Measurements from ENCODE around the gene SMOC2. TPM values are rescaled to one million over a fixed set of nuclear protein-coding genes. Genes with fewer than 3 reads are reported as not detected.
"Not testable (repeated sequence)": the region's sequence is repeated elsewhere in the genome, so short reads cannot be mapped to it uniquely, and the experiment has no call there.

The SMOC2 gene
- total and polyA plus RNA-seq, 7 donors: 12.3 to 90.3 (median 22.8) TPM

DNA sequence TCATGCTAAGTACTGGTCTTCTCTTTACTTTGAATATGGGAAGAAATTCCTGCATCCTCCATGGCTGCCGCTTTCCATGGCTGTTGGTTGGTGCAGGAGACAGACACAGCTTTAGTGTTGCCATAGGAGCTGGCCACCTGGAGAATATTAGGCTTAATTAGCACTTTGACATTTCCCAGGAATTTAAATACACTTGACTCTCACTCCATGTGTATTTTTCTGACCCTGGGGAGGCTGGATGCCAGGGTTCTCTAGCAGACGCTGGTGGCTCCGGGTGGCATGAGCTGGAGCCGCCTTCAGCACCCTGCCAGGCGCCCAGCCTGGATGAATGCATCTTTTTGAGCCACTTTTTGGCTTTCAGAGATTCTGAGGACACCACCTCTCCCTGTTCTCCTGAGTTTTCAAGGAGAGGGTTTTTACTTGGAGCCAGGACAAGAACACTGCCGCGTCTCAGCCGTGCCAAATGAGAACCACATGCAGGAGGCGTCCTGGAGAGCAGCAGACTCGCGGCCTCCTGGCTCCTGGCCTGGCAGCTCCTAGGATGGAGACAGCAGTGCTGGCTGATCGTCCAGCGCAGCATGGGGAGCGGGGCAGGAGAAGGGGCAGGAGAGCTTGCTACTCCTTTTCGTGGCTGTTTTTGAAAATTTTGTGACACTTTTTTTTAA is 258.8 kb downstream of the SMOC2 start:
- intact Hi-C loops (cut with DNase I): no loop called here
- Histone ChIP-seq H3K4me1 (no peaks in the 10 kb centered on the region), H3K27me3 (ENCODE audit: insufficient read depth in 3 of 3, low read length in 2 of 3) (peaks cover 0 to 5% (median 0%) of the 10 kb centered on the region in 3 donors), H3K9me3 (no peaks in the 10 kb centered on the region), H3K4me3 (no peak overlapping the region), H3K36me3 (ENCODE audit: insufficient read depth in 1 of 2, low read depth in 1 of 2) (no peaks in the 10 kb centered on the region), H3K27ac (no peak overlapping the region)
- TF ChIP-seq CTCF (IDR thresholded peaks at IDR 0.05): no peak
- WGBS, 3 donors: 30 to 39% (median 36%) methylated on average over 15 of the region's 15 CpGs
- DNase-seq (peak; percentile 43 to 64), ATAC-seq (no peak)

GRCh38 chr6:168700880-168701279 is 259.9 kb downstream of the SMOC2 start:
- Histone ChIP-seq H3K9me3 (no peaks in the 10 kb centered on the region), H3K27ac (no peak overlapping the region), H3K4me3 (no peak overlapping the region), H3K4me1 (no peaks in the 10 kb centered on the region), H3K27me3 (ENCODE audit: insufficient read depth in 3 of 3, low read length in 2 of 3) (peaks cover 0 to 5% (median 0%) of the 10 kb centered on the region in 3 donors), H3K36me3 (ENCODE audit: insufficient read depth in 1 of 2, low read depth in 1 of 2) (no peaks in the 10 kb centered on the region)
- TF ChIP-seq CTCF (IDR thresholded peaks at IDR 0.05): no peak
- DNase-seq (no peak), ATAC-seq (no peak)
- 88 to 93% (median 91%) methylated on average over 8 of the region's 8 CpGs for WGBS, 3 donors
- intact Hi-C loops (cut with DNase I): no loop called here

DNA sequence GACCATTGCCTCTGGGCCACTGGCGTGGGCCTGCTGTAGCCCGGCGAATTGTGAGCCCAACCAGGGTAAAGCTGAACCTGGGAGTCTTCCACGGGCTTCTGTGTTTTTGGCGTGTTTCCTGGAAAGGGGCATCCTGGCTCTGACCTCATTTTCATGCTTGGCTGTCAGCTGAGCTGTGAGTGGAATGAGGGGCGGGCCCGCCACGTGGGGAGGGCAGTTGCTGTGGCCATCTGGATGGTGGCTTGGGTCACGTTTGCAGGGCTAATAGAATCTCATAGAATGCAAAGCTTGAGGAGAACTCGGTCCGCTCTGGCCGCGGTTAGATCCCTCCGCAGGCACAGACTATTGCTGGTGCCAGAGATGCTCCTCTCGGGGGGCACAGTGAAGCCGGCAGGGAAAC is 263.0 kb downstream of the SMOC2 start:
- Histone ChIP-seq H3K9me3 (no peaks in the 10 kb centered on the region), H3K27me3 (ENCODE audit: insufficient read depth in 3 of 3, low read length in 2 of 3) (peaks cover 0 to 5% (median 0%) of the 10 kb centered on the region in 3 donors), H3K36me3 (ENCODE audit: insufficient read depth in 1 of 2, low read depth in 1 of 2) (no peaks in the 10 kb centered on the region), H3K4me3 (no peak overlapping the region), H3K27ac (no peak overlapping the region), H3K4me1 (no peaks in the 10 kb centered on the region)
- TF ChIP-seq CTCF (IDR thresholded peaks at IDR 0.05): no peak
- no peak for DNase-seq
- ATAC-seq: peak in 1 of 4 donors; percentile 39
- WGBS, 3 donors: 22 to 27% (median 22%) methylated on average over 16 of the region's 16 CpGs
- intact Hi-C loops (cut with DNase I): loop anchor here in 1 of 2 donors (1.0 kb wide), 1 partner anchor 322 kb away; no protein-coding TSS in a partner anchor

- Histone ChIP-seq H3K4me3 (no peak overlapping the region), H3K9me3 (no peaks in the 10 kb centered on the region), H3K27me3 (ENCODE audit: insufficient read depth in 3 of 3, low read length in 2 of 3) (peaks cover 0 to 6% (median 0%) of the 10 kb centered on the region in 3 donors), H3K27ac (no peak overlapping the region), H3K4me1 (no peaks in the 10 kb centered on the region), H3K36me3 (ENCODE audit: insufficient read depth in 1 of 2, low read depth in 1 of 2) (no peaks in the 10 kb centered on the region)
- intact Hi-C loops (cut with DNase I): loop anchor here in 1 of 2 donors (1.0 kb wide), 1 partner anchor 322 kb away; no protein-coding TSS in a partner anchor
- 50 to 84% (median 76%) methylated on average over 6 of the region's 6 CpGs for WGBS, 3 donors
- no peak for TF ChIP-seq CTCF (IDR thresholded peaks at IDR 0.05)
- DNase-seq (no peak), ATAC-seq (no peak)
These were observed 263.7 kb downstream of the SMOC2 start for GRCh38 chr6:168704678-168705077.

GRCh38 chr6:168705271-168705670 is 264.3 kb downstream of the SMOC2 start:
- H3K27me3 ChIP-seq (ENCODE audit: insufficient read depth in 3 of 3, low read length in 2 of 3); H3K36me3 ChIP-seq (ENCODE audit: insufficient read depth in 1 of 2, low read depth in 1 of 2); H3K4me1 ChIP-seq; DNase-seq; ATAC-seq; intact Hi-C loops (cut with DNase I); H3K9me3 ChIP-seq; H3K4me3 ChIP-seq; H3K27ac ChIP-seq: not testable (repeated sequence)
- WGBS, 3 donors: 92 to 96% (median 95%) methylated on average over 9 to 14 of the region's 16 CpGs

Data from psoas muscle (tissue), 8 donors.